PC-9 (cell line): ENCODE results near the gene KLHL17. TPM values are rescaled to one million over a fixed set of nuclear protein-coding genes. Genes with fewer than 3 reads are reported as not detected.

Experiments
- BruUV-seq: library from RNA; stranded (reverse); fragments of 400-500 nt; replicated peaks from 2 replicates; lab custom pipeline; 2021; lab: Mats Ljungman, UMichigan
- CTCF ChIA-PET: fragments of 300-600 bp; sonication (Branson Sonifier 250); formaldehyde crosslinking; loops from one replicate; lab custom pipeline; 2022; ENCODE audit warnings: antibody characterized with exemption; lab: Charles Lee
- POLR2A ChIA-PET: fragments of 300-600 bp; sonication (Branson Sonifier 250); formaldehyde crosslinking; loops from one replicate; lab custom pipeline; 2022; ENCODE audit warnings: antibody characterized with exemption; ENCODE audit not compliant: unreplicated experiment; lab: Charles Lee
- DNase-seq, 2 experiments: peaks; one replicate each; pipeline versions ENCODE4 v3.0.0 to v3.0.0-alpha.2; 2015 to 2022; ENCODE audit warnings: mixed read lengths in 1 of 2
- H2AFZ ChIP-seq: fragments of 200-600 bp; sonication (generic); 2 replicates; pipeline ENCODE4 v1.8.1; 2017; ENCODE audit warnings: antibody characterized with exemption
- H3F3A ChIP-seq: fragments of 200-600 bp; sonication (generic); 2 replicates; pipeline ENCODE4 v1.8.1; 2017; ENCODE audit warnings: antibody characterized with exemption, mild to moderate bottlenecking, low read depth; ENCODE audit not compliant: insufficient read depth
- H3K27ac ChIP-seq: fragments of 200-600 bp; sonication (generic); 2 replicates; pipeline ENCODE4 v1.6.1; 2016; ENCODE audit warnings: mixed run types
- H3K27me3 ChIP-seq: fragments of 200-600 bp; sonication (generic); 2 replicates; pipeline ENCODE4 v1.6.1; 2016; ENCODE audit warnings: low read depth, mixed run types; ENCODE audit not compliant: insufficient read depth
- H3K36me3 ChIP-seq: fragments of 200-600 bp; sonication (generic); 2 replicates; pipeline ENCODE4 v1.6.1; 2016; ENCODE audit warnings: low read depth, mixed run types
- H3K4me1 ChIP-seq: fragments of 200-600 bp; sonication (generic); replicated peaks from 2 replicates; pipeline ENCODE4 v1.6.1; 2016; ENCODE audit warnings: mixed run types; ENCODE audit not compliant: insufficient read depth
- H3K4me2 ChIP-seq: fragments of 200-600 bp; sonication (generic); 2 replicates; pipeline ENCODE4 v1.6.1; 2017; ENCODE audit warnings: mixed run types
- H3K4me3 ChIP-seq: fragments of 200-600 bp; sonication (generic); 2 replicates; pipeline ENCODE4 v1.6.1; 2016; ENCODE audit warnings: mixed run types
- H3K79me2 ChIP-seq: fragments of 200-600 bp; sonication (generic); 2 replicates; pipeline ENCODE4 v1.6.1; 2017; ENCODE audit warnings: low read depth, mixed run types
- H3K9me2 ChIP-seq: fragments of 200-600 bp; sonication (generic); 2 replicates; pipeline ENCODE4 v1.8.1; 2017; ENCODE audit warnings: mild to moderate bottlenecking; ENCODE audit not compliant: insufficient read depth
- H3K9me3 ChIP-seq: fragments of 200-600 bp; sonication (generic); 2 replicates; pipeline ENCODE4 v1.8.1; 2016; ENCODE audit warnings: low read depth; ENCODE audit not compliant: insufficient read depth
- H4K20me1 ChIP-seq: fragments of 200-600 bp; sonication (generic); 2 replicates; pipeline ENCODE4 v1.8.1; 2017; ENCODE audit not compliant: insufficient read depth
- CTCF ChIP-seq: fragments of 200-600 bp; sonication (generic); conservative IDR thresholded peaks from 2 replicates; pipeline ENCODE4 v1.6.1; 2017; ENCODE audit warnings: mixed run types, antibody characterized with exemption, mild to moderate bottlenecking, moderate library complexity
- EZH2 ChIP-seq: fragments of 200-600 bp; sonication (generic); IDR thresholded peaks from 2 replicates; pipeline ENCODE4 v1.8.0; 2017; ENCODE audit warnings: antibody characterized with exemption, low read depth
- intact Hi-C: fragments of 100-400 bp; cut with micrococcal nuclease; formaldehyde crosslinking; loops from one replicate; pipeline ENCODE4 v1.10.0; 2022; ENCODE audit not compliant: unreplicated experiment
- total RNA-seq: library from RNA; stranded (reverse); gene quantifications from 2 replicates; pipeline ENCODE4 v1.2.3, GENCODE V29; 2021

The KLHL17 gene
- total RNA-seq, 1 experiment from 2014 or later = 22.7 TPM

DNA sequence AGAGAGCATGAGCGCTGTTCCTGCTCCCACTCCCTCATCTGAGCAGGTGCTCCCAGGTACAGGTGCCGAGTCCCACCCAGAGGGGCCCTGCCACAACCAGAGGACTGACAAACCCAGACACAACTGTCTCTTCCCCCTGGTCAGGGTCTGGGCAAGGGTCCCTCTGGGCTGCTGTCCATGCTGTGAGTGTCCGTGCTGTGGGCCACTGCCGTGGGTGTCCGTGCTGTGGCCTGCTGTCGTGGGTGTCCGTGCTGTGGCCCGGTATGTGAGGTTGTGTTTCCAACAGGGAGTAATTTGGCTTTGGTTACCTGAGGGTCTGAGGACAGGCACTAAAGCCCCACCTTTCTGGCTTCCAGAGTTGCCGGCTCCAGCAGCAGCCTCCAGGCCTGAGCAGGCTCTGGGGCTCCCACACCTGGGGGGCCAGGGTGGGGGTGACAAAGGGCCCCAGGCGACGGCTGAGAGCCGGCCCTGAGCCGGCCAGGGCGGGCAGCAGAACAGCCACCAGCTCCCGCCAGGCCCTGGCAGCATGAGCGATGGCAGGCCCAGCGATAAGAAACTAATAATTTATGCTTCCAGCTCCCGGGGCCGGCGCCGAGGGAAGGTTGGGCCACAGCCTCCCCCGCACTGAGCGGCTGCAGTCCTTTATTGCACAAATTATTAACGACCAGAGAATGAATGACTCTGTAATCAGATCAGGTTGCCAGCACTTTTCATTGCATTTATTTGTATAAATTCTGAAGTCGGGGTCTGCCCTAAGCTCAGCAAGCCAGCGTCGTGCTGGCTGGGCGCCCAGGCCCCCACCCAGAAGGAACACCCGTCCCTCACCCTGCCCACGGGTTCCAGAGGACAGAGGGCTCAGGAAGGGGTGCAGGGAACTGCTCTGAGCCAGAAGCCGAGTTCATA lies 44.0 kb upstream of the KLHL17 start:
- peaks cover 8% of the 10 kb centered on the region; the same call in 1 of the 2 replicates for H3F3A ChIP-seq
- no peaks in the 10 kb centered on the region for H4K20me1 ChIP-seq
- H2AFZ ChIP-seq = no peak overlapping the region
- H3K27me3 ChIP-seq = peaks cover 55% of the 10 kb centered on the region
- TF ChIP-seq CTCF = no peak
- no peak for TF ChIP-seq EZH2
- H3K9me2 ChIP-seq = no peaks in the 10 kb centered on the region
- no peaks in the 10 kb centered on the region for H3K9me3 ChIP-seq
- no peak overlapping the region for H3K27ac ChIP-seq
- no peak overlapping the region for H3K4me3 ChIP-seq
- ChIA-PET POLR2A (no interaction called here), CTCF (no interaction called here)
- H3K79me2 ChIP-seq = no peaks in the 10 kb centered on the region
- H3K4me2 ChIP-seq = no peak overlapping the region
- BruUV-seq = no TSS peak
- DNase-seq = no peak
- no peaks in the 10 kb centered on the region for H3K36me3 ChIP-seq
- intact Hi-C loops = no loop called here
- peaks cover 20% of the 10 kb centered on the region for H3K4me1 ChIP-seq

GRCh38 chr1:917076-917459 lies 43.3 kb upstream of the KLHL17 start:
- H3K4me2 ChIP-seq = no peak overlapping the region
- no peak overlapping the region for H3K27ac ChIP-seq
- H2AFZ ChIP-seq = no peak overlapping the region
- ChIA-PET POLR2A (no interaction called here), CTCF (no interaction called here)
- H3K9me2 ChIP-seq = no peaks in the 10 kb centered on the region
- intact Hi-C loops = no loop called here
- no peaks in the 10 kb centered on the region for H4K20me1 ChIP-seq
- no peaks in the 10 kb centered on the region for H3K36me3 ChIP-seq
- peaks cover 8% of the 10 kb centered on the region; the same call in 1 of the 2 replicates for H3F3A ChIP-seq
- TF ChIP-seq EZH2 (no peak), CTCF (no peak)
- no peaks in the 10 kb centered on the region for H3K9me3 ChIP-seq
- peaks cover 19% of the 10 kb centered on the region for H3K4me1 ChIP-seq
- peaks cover 55% of the 10 kb centered on the region for H3K27me3 ChIP-seq
- no peak overlapping the region for H3K4me3 ChIP-seq
- no peak for DNase-seq
- no peaks in the 10 kb centered on the region for H3K79me2 ChIP-seq
- BruUV-seq = no TSS peak

DNA sequence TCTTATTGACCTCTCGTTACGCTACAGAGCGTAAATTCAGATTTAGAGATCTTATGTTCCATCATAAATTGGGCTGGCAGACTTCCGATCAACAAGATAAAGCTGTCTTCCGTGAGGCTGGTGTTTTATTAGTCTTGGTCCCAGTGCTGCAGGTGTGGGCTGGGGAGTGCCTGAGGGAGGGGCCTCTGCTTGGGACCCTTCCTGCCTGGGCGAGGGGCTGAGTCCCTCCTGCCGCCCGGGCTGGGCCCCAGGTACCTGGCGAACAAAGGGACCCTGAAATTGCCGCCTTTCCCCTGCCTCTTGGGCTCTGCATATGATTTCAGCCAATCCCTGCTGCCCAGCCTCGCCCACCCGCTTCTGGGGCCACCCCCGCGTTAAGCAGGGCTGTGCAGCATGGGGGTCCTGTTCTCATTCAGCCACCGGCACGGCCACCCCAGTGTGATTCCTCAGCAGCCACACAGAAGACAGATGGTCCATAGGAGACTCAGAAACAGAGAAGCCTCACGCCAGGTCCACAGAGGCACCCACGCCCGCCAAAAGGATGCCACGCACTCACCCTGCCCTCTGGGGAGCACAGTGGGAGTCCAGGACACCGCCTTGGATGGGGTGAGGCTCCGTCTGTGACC lies 42.8 kb upstream of the KLHL17 start:
- Histone ChIP-seq H2AFZ (no peak overlapping the region), H3K36me3 (no peaks in the 10 kb centered on the region), H4K20me1 (no peaks in the 10 kb centered on the region), H3K79me2 (no peaks in the 10 kb centered on the region), H3K4me2 (no peak overlapping the region), H3K27me3 (peaks cover 55% of the 10 kb centered on the region), H3K9me3 (no peaks in the 10 kb centered on the region), H3K9me2 (no peaks in the 10 kb centered on the region), H3K27ac (no peak overlapping the region), H3F3A (peaks cover 8% of the 10 kb centered on the region; the same call in 1 of the 2 replicates), H3K4me1 (peaks cover 19% of the 10 kb centered on the region), H3K4me3 (no peak overlapping the region)
- CTCF ChIA-PET = no interaction called here
- POLR2A ChIA-PET = no interaction called here
- TF ChIP-seq CTCF (no peak), EZH2 (no peak)
- intact Hi-C loops = no loop called here
- no peak for DNase-seq
- no TSS peak for BruUV-seq
